HG03064 (cell line): ENCODE measurements around the gene MAN1C1.

Experiments used
- ATAC-seq: cut with Tn5 transposase; IDR thresholded peaks from one replicate; pipeline ENCODE4 v1.9.1; 2021; ENCODE audit warnings: low read depth; ENCODE audit not compliant: unreplicated experiment

The MAN1C1 gene

GRCh38 chr1:25675729-25676476 lies 59.3 kb downstream of the MAN1C1 start:
- ATAC-seq, result peak; percentile 95

DNA sequence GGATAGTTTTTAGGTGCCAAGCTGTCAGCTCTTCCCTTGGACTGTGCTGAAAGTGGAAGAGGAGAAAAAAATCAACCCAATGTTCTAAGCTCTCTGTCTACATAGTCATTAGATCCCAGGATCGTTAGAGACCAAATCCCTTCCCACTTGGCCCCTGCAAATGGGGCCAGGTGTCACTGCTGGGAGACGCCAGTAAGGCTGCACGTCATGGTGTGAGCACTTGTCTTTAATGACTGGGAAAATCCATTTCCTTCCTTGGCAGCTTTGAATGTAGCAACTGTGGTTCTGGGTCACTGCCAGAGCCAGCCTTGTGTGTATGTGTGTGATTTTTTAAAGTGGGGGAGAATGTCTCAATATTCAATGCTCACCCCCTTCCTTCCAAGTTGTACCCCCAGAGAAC lies 59.9 kb downstream of the MAN1C1 start:
- no peak for ATAC-seq

DNA sequence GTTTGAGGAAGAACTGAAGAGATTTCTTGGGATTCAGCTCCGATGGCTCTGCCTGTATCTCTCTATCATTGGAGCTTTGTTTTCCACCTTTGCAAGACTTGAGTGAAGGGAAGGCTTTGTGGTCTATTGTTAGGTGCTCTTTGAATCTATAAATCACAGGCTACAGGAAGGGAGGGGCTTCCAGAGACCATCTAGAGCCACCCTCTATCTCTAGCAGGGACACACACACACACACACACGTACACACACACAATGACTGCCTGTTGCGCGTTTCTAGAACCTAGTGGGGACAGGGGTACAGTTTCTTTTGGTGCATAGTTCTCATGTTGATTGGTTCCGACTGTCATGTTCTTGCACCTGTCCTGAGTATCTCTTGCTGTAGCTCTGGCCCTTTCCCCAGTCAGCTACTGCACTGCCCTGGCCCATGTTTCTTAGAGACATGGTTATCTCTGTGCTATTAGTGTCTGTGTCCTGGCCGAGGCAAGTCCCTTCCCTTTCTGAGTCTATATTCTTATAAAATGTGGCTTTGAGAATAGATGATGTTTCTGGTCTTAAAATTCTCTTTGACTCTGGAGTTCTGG lies 60.7 kb downstream of the MAN1C1 start:
- ATAC-seq, result no peak

GRCh38 chr1:25679171-25679570 lies 62.6 kb downstream of the MAN1C1 start:
- ATAC-seq, result no peak

- ATAC-seq, result no peak
Observed at GRCh38 chr1:25680701-25681100, 64.1 kb downstream of the MAN1C1 start.

GRCh38 chr1:25682059-25682601 lies 65.5 kb downstream of the MAN1C1 start:
- ATAC-seq, result no peak

- ATAC-seq, result no peak
Observed at GRCh38 chr1:25683177-25683576, 66.6 kb downstream of the MAN1C1 start.

DNA sequence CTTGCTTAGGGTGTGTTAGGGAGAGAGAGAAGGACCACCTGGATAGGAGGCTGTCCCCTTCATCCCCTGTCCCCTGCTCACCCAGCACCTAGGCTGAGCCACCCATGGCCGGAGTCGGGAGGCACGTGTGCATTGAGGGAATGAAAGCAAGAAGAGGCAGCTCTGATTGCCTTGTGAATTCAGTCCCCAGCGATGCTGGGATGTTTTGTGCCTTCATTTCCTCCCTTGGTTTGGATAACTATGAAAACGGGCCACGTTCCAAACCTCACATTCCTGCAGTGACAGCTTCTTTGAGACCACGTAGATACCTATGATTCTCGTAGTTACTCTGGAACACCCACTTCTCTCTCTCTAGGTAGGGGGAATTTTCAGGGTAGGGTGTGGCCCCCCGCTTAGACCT lies 67.1 kb downstream of the MAN1C1 start:
- no peak for ATAC-seq

DNA sequence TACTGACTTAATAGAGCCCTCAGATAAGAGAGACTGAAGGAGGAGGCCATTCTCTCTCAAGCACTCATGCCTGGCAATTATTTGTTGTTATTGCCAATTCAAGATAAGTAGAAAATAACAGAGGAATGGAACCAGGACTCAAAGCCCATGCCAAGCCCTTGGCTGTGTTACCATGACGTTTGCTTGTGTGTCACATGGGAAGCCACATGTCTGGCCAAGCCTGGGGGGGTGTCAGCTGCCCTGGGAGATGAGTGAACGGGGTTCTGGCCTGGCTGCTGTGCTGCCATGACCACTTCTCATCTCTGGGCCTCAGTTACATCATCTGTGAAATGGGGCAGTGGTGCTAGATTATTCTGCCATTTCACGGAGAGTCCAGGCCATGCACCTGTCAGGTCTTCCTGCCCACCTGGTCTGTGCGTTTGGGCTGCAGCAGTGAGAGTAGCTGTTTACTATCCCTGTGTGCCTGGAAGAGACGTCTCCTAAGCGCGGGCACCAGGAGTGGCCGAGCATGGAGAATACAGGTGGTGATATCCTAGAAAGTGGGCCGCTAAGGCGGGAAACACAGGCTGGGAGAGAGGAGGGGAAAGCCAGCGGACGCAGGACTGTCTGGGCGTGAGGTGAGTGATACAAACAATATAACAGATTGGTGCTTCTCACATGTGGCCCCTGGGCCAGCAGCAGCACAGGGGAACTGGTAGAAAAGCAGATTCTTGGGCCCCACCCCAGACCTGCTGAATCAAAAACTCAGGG lies 67.8 kb downstream of the MAN1C1 start:
- ATAC-seq, result no peak

DNA sequence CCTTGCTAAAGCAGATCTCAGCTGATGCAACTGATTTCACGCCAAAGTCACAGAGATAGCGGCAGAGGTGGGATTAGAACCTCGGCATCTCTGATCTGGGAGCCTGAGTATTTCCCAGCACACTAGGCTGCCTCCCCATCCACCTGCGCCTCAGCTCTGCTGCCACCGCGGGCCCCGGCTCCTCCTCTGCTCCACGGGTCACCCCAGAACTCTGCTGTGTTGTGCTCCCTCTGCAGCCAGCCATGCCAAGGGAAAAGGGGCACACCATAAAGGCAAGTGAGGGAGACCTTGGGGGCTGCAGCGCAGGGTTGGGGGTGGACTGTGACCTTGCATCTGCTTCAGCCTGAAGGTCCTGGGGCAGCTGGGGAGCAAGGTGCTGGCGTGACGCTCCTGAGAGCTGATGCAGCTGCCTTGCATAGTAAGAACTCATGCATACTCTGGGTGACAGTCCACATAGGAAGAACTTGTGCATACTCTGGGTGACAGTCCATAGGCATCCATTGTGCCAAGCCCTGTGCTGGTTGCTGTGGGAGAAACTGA lies 68.7 kb downstream of the MAN1C1 start:
- ATAC-seq, result no peak

DNA sequence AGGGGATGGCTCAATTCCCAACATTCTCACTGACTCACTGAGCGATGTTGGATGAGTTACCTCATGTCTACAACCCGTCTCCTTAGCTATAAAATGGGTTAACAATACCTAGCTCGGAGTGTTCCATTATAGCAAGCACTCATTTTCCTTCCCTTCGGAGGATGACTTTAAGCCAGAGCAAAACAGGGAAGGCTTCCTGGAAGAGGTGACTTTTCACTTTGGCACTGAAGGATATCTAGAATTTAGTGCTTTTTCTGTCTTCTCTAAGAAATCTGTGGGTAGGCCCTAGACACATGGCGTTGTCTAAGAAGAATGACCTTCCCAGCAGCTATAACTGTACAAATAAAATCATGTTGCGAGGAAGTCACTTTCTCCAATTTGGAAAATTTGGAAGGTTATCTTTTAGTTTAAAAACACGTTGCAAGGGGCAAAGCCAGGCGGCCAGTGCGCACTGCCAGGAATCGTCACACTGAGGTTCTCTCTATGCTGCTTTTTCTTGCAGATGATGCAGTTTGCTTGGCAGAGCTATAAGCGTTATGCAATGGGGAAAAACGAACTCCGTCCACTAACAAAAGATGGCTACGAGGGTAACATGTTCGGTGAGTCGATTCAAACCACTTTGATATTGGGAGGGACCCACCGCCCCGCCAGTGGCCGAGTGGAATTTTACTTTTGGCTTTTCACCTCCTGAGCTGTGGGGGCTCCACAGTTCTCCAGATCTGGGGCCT lies 69.5 kb downstream of the MAN1C1 start:
- no peak for ATAC-seq

DNA sequence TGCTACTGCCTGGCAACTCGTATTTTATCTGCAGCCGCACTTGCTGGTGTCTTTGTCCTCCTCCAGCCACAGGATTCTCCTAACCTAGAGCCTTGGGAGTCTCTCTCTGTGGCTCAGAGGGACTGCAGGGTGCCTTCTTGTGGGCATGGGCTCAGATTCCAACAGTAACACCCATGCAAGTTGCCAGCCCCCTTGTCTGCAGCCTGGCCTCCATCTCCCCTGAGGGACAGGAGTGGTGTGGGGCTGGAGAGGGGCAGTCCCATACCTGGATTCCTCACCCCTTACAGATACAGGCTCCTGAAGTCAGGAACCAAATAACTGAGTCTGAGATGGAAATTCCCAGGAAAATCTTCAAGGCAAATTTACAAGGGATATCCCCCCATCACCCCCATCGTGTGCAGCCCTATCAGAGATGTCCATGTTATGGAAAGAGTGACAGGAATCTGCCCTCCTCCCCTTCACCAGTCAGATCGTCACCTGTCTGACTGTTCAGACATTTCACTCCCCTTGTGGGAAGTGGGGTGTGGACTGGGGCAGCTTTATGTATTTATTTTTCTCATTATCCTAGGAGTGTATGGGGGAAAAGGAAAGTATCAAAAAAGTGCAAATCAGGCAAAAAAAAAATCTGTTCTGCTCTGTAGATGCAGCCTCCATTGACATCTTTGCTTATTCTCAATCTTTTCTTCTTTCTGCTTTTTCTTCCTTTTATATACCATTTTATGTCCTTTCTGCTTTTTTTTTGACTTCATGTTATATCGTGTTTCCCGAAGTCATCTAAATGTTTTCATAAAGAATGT lies 70.8 kb downstream of the MAN1C1 start:
- ATAC-seq, result no peak

DNA sequence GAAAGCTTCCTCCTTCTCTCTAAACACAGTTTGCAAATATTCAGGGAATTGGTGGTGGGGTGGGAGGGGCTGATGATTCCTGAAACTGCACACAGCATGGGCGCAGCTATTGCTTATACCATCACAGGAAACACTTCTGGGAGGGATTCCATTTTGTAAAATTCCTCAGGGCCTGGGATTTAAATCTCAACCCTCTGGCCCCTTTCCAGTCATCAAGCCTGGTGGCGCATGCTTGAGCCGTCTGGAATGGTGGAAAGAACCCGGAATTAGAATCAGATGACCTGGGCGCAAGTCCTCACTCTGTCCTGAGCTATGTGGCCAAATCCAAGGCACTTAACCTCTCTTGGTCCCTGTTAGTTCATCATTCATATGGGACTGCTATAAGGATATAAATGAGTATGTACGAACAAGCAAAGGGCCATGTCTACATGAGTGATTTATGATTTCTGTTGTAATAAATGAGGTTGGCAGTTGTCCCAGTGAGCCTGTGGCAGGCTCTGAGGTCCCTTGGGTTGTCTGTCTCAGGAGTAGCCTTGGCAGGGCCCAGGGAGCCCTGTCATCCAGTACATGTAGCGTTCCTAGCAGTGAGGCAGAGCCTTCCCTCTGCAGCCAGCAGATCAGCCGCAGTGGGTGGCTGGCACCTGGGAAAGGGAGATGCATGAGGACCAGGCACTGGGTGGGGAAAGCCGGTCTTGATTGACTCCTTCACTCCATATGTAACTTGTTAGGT lies 72.0 kb downstream of the MAN1C1 start:
- ATAC-seq, result no peak

- no peak for ATAC-seq
Observed at GRCh38 chr1:25689686-25690381, 73.2 kb downstream of the MAN1C1 start.

- no peak for ATAC-seq
Observed at GRCh38 chr1:25690396-25690956, 73.9 kb downstream of the MAN1C1 start.

- no peak for ATAC-seq
Observed at GRCh38 chr1:25691211-25691610, 74.6 kb downstream of the MAN1C1 start.

DNA sequence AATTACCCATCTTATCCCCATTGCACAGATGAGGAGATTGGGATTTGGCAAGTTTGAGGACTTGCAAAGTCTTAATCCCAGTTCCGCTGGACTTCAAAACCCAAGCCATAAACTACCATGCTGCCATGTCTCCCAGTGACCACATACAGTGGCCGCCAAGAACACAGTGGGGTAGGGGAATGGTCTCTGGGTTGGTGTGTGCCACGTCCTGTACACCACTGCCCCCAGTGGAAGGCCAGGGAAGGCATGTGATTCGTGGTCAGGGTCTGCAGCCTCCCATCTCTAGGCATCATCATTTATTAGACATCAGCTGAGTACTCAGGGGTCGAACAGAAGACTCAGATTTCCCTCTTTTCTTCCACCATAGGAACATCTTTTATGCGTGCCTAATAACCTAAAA lies 76.0 kb downstream of the MAN1C1 start:
- no peak for ATAC-seq
